Activated naive CD4-positive, alpha-beta T cell treated with anti-CD3 and anti-CD28 coated beads, Interleukin-2, amount 10 ng/mL, durations not matched to agents 7 days and 5 days (primary cell): ENCODE results near the gene NONO.
"Not testable (repeated sequence)": the region's sequence is repeated elsewhere in the genome, so short reads cannot be mapped to it uniquely, and the experiment has no call there.

Source experiments
- CTCF ChIA-PET: fragments of 350-600 bp; sonication (Branson Sonifier 250); formaldehyde crosslinking; loops from one replicate; lab custom pipeline; 2021; ENCODE audit warnings: antibody characterized with exemption; lab: Charles Lee
- DNase-seq: peaks from one replicate; pipeline ENCODE4 v3.0.0-alpha.2; 2020
- H3K27ac Mint-ChIP-seq: one replicate; pipeline ENCODE4 v1.8.0; 2021; ENCODE audit warnings: mild to moderate bottlenecking, moderate library complexity, mixed read lengths
- H3K27me3 Mint-ChIP-seq: one replicate; pipeline ENCODE4 v1.8.0; 2021; ENCODE audit warnings: mild to moderate bottlenecking, mixed read lengths
- H3K36me3 Mint-ChIP-seq: one replicate; pipeline ENCODE4 v1.8.0; 2021; ENCODE audit warnings: mixed read lengths
- H3K4me1 Mint-ChIP-seq: one replicate; pipeline ENCODE4 v1.8.0; 2021; ENCODE audit warnings: mixed read lengths
- H3K4me3 Mint-ChIP-seq: one replicate; pipeline ENCODE4 v1.8.0; 2021; ENCODE audit warnings: mild to moderate bottlenecking, moderate library complexity, mixed read lengths
- H3K9me3 Mint-ChIP-seq: one replicate; pipeline ENCODE4 v1.8.0; 2021; ENCODE audit warnings: mixed read lengths

NONO gene

DNA sequence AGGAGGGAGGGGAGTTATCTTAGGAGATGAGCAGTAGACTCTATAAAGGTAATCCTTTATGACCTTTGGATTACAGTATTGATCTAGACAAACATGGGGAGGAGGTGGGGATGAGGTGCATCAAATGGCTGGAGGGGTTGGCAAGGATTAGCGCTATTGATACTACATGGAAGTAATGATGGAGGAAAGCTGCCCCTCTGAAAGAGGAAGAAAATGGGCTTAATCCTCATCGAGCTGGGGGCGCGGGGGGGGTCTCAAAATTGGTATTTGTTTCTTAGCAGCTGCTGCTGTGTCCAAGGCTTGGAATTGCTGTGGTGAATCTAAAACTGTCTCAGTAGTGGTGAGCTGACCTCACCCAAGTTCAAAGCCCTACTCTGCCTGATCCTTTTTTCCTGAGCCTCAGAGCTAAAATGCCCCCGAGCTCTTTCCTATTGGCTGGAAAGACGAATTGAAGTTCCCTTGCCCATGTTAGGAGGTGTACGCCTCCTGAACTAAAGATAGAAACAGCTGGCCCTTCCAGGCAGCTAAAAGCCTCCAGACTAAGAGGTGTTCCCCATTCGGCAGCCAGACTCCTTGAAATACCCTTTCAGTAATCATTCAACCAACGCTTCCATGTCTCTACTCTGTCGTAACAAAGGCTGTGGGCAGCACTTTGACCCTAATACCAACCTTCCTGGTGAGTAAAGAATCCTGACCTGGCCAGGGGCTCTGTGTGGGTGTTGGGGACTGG lies 17.9 kb downstream of the NONO start, which contains the start of gene ITGB1BP2:
Gene ITGB1BP2 (plus strand): TSS at position 556 of the 730 bp plus-strand sequence. CDS start 57 bp downstream, at position 613.
- Mint-ChIP-seq H3K27ac (peak within 1 kb of the TSS; percentile 65), H3K36me3 (peaks cover 65% of the 10 kb centered on the region), H3K27me3 (no peaks in the 10 kb centered on the region), H3K9me3 (no peaks in the 10 kb centered on the region), H3K4me3 (no peak within 1 kb of the TSS), H3K4me1 (peaks cover 18% of the 10 kb centered on the region)
- CTCF ChIA-PET = no interaction called here
- no peak for DNase-seq

DNA sequence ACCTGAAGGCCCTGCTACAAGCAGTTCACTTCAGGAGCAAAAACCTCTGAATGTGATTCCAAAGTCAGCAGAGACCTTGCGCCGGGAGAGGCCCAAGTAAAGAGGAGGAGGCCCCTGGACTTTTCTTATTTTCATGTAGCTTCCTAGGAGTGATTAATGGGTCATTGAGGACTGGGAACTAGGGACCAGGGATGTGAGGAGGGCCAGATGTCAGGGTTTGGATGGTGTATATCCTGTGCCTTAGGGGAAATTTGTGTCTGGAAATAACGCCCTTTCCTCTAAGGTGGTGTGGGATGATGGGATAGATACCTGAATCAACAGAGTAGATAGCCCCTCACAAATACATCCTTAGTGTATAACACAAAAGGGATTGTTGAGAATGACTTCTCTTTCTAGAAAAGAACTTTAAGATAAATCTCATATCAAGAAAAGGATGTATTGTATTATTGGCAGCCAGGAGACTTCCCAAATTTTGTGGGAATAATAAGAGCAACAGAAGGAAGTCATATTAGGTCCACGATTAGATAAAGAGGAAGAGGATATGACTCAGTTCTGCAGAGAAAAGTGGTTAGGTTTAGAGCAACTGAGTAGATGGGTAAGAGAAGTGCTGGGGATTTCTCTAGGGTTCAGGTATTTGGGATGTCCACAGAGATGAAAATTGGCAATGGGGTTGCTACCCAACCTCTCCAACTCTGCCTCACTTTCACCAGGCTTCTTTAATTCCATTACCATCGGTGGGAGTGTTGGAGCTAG lies 19.2 kb downstream of the NONO start:
- H3K4me3 Mint-ChIP-seq = no peak overlapping the region
- H3K27me3 Mint-ChIP-seq = no peaks in the 10 kb centered on the region
- CTCF ChIA-PET = no interaction called here
- no peak for DNase-seq
- peaks cover 54% of the 10 kb centered on the region for H3K36me3 Mint-ChIP-seq
- H3K4me1 Mint-ChIP-seq = peaks cover 18% of the 10 kb centered on the region
- H3K27ac Mint-ChIP-seq = peak overlapping the region; percentile 65
- H3K9me3 Mint-ChIP-seq = no peaks in the 10 kb centered on the region

DNA sequence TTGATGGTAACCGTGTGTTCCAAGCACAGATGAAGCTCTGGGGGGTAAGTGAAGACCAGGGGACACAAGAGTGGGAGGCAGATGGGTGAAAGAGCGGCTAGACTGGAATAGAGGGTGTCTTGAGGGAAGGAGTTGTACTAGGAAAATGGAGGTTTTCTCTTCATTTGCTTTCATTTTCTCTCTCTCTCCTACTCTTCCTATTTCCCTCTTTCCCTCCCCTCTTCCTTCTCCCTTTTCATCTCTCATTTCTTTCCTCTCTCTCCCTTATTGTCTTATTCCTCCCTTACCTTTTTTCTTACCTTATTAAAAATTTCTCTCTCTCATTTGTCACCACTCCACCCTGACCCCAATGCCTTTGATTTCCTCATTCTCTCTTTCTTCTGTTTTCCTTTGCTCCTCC lies 21.1 kb downstream of the NONO start:
- Mint-ChIP-seq H3K4me1 (peaks cover 18% of the 10 kb centered on the region), H3K9me3 (no peaks in the 10 kb centered on the region), H3K27ac (no peak overlapping the region), H3K4me3 (no peak overlapping the region), H3K36me3 (peaks cover 44% of the 10 kb centered on the region), H3K27me3 (no peaks in the 10 kb centered on the region)
- CTCF ChIA-PET = no interaction called here
- DNase-seq = no peak

DNA sequence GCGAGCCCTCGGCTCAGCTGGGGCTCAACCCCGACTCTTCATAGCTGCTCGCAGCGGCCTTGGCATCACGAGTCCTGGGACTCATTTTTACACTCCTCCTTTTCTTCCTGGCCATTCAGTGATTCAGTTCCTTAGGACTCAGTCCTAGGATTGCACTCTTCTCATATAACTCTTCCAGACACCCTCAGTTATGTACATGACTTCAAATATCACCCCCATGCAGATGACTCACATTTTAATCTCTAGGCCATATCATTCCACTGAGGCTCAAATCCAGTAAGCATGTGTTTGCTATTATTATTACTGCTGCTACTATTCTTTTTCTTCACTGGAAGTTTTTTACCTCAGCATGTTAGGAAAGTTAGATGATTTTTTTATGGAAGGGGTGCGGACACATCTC lies 32.5 kb downstream of the NONO start:
- H3K4me3 Mint-ChIP-seq = no peak overlapping the region
- CTCF ChIA-PET = no interaction called here
- no peaks in the 10 kb centered on the region for H3K4me1 Mint-ChIP-seq
- no peak for DNase-seq
- H3K36me3 Mint-ChIP-seq = no peaks in the 10 kb centered on the region
- H3K27ac Mint-ChIP-seq = no peak overlapping the region
- H3K9me3 Mint-ChIP-seq = no peaks in the 10 kb centered on the region
- H3K27me3 Mint-ChIP-seq = no peaks in the 10 kb centered on the region

DNA sequence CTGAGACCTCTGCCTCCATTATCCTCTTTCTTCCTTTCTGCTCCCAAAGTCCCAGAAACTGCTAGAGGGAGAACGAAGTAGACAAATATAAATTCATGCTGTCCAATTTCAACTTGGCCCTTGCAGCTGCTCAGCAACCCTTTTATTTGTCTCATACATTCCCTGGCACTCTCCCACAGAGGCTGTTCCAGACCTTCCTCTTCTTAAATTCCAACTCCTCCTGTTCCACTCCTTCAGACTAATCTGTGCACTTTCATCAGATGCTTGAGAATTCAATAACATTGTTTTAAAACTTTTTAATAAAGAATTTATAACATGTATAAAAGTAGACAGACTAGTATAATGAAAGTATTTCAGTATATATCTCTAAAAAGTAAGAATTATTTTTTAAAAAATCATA lies 33.5 kb downstream of the NONO start:
- H3K4me1 Mint-ChIP-seq, H3K4me3 Mint-ChIP-seq, H3K27me3 Mint-ChIP-seq, H3K9me3 Mint-ChIP-seq, H3K27ac Mint-ChIP-seq, DNase-seq, H3K36me3 Mint-ChIP-seq, CTCF ChIA-PET: not testable (repeated sequence)

DNA sequence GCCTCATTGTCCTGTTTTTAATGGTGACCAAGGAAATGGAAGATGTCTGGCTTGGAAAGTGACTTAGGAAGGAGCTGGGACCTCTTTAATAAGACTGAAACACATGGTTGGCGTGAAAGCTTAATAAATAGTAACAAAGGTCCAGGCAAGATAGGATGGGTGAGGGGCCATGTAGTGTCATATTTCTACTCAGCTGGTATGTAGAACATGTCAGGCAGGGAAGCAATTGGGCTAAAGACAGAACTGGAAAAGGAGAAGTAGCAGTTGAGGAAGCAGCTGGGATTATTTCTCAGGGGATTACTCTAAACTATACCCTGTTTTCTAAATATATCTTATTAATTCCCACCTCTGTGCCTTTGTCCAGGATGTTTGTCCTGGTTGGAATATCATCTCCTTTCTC lies 36.7 kb downstream of the NONO start:
- CTCF ChIA-PET = interaction anchor here (0.6 kb wide), 1 partner anchor 439 kb away, joined by 3 read pairs; no protein-coding TSS in a partner anchor
- H3K4me3 Mint-ChIP-seq = no peak overlapping the region
- H3K27ac Mint-ChIP-seq = no peak overlapping the region
- H3K27me3 Mint-ChIP-seq = no peaks in the 10 kb centered on the region
- peaks cover 1% of the 10 kb centered on the region for H3K9me3 Mint-ChIP-seq
- H3K4me1 Mint-ChIP-seq = no peaks in the 10 kb centered on the region
- peaks cover 11% of the 10 kb centered on the region for H3K36me3 Mint-ChIP-seq
- no peak for DNase-seq

DNA sequence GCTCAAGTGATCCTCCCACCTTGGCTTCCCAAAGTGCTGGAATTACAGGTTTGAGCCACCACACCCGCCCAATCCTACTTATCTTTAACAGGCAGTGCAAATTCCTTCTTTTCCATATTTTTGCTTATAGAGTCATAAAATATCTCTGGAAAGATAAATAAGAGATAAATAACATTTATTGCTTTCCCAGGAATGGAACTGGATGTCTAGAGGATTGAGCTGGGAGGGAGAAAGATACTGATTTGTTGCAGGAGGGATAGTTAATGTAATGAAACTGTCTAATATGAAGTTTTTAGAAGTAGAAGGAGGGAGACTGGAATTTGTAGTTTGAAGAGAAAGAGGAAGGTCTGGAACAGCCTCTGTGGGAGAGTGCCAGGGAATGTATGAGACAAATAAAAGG lies 38.3 kb downstream of the NONO start:
- Mint-ChIP-seq H3K27me3 (no peaks in the 10 kb centered on the region), H3K4me1 (no peaks in the 10 kb centered on the region), H3K4me3 (no peak overlapping the region), H3K36me3 (peaks cover 13% of the 10 kb centered on the region), H3K9me3 (peaks cover 4% of the 10 kb centered on the region), H3K27ac (no peak overlapping the region)
- CTCF ChIA-PET = no interaction called here
- DNase-seq = no peak

DNA sequence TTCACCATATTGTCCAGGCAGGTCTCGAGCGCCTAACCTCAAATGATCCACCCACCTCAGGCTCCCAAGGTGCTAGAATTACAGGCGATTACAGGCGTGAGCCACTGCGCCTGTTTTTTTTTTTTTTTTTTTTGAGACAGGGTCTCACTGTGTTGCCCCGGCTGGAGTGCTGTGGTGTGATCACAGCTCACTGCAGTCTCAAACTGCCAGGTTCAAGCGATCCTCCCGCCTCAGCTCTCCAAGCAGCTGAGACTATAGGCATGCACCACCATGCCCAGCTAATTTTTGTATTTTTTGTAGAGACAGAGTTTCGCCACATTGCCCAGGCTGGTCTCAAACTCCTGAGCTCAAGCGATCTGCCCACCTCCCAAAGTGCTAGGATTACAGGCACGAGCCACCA lies 41.0 kb downstream of the NONO start:
- H3K36me3 Mint-ChIP-seq = peaks cover 19% of the 10 kb centered on the region
- CTCF ChIA-PET, H3K4me3 Mint-ChIP-seq, DNase-seq, H3K9me3 Mint-ChIP-seq, H3K27me3 Mint-ChIP-seq, H3K27ac Mint-ChIP-seq, H3K4me1 Mint-ChIP-seq: not testable (repeated sequence)

DNA sequence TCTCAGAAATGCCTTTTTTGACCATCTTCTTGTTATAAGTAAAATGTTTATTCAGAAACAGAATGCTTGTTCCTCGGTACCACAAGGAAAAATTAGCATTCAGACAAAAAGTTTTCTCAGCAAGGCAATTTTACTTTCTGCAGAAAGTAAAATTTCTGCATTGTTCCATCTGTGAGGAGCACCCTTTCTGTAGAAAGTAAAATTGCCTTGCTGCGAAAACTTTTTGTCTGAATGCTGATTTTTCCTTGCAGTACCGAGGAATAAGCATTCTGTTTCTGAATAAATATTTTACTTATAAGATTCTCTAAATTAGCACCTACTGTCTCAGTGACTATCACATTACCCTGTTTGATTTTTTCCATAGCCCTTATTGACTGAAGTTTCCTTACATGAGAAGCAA lies 43.0 kb downstream of the NONO start:
- H3K27me3 Mint-ChIP-seq = no peaks in the 10 kb centered on the region
- DNase-seq = no peak
- no peaks in the 10 kb centered on the region for H3K4me1 Mint-ChIP-seq
- H3K4me3 Mint-ChIP-seq = no peak overlapping the region
- peaks cover 19% of the 10 kb centered on the region for H3K36me3 Mint-ChIP-seq
- peaks cover 7% of the 10 kb centered on the region for H3K9me3 Mint-ChIP-seq
- no peak overlapping the region for H3K27ac Mint-ChIP-seq
- CTCF ChIA-PET = no interaction called here

DNA sequence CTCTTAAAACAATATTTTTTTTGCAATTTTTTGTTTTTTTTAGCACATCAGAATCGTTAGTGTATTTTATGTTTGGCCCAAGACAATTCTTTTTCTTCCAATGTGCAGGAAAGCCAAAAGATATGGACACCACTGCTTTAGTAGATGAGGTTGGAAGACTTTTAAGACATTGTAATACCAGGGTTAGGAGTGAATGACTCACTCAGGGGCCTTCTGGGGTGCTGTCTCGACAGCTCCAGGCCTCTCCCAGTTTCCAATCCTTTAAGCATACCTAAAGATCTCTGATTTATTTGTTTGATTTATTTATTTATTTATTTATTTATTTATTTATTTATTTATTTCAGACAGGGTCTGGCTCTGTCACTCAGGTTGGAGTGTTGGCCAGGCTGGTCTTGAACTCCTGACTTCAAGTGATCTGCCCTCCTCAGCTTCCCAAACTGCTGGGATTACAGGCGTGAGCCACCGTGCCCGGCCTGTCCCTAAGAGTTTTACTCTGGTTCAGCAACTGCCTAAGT lies 65.8 kb downstream of the NONO start:
- H3K27ac Mint-ChIP-seq, DNase-seq, H3K4me1 Mint-ChIP-seq, H3K36me3 Mint-ChIP-seq, H3K4me3 Mint-ChIP-seq, H3K9me3 Mint-ChIP-seq, H3K27me3 Mint-ChIP-seq, CTCF ChIA-PET: not testable (repeated sequence)

DNA sequence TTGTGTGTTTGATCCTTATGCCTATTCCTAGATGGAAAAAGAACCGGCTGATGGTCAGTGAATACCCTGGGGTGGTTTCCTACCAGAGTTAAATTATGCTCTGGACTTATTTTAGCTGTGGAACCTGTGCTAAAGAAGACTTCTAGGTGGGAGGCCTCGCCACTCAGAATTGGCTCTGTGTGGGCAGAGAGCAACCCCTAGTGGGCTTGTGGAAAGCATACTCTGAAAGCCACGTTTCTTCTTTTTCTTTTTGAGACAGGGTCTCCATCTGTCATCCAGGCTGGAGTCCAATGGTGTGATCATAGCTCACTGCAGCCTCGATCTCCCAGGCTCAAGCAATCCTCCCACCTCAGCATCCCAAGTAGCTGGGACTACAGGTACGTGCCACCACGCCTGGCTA lies 66.4 kb downstream of the NONO start:
- H3K36me3 Mint-ChIP-seq, H3K27ac Mint-ChIP-seq, CTCF ChIA-PET, H3K9me3 Mint-ChIP-seq, H3K27me3 Mint-ChIP-seq, H3K4me3 Mint-ChIP-seq, DNase-seq, H3K4me1 Mint-ChIP-seq: not testable (repeated sequence)
